Esophagus muscularis mucosa (tissue), 4 donors: ENCODE measurements around the gene ZMYND10. TPM values are rescaled to one million over a fixed set of nuclear protein-coding genes. Genes with fewer than 3 reads are reported as not detected.

Source experiments
- DNase-seq: peaks from one replicate; pipeline ENCODE4 v3.0.0-alpha.2; 2017; ENCODE audit errors: extremely low spot score
- H3K27ac ChIP-seq, 4 donors: fragments of 200-600 bp; sonication (generic); replicated peaks in 1 of 4; 1 replicate in 3 of 4; 2 replicates in 1 of 4; pipeline ENCODE4 v1.5.1; 2016 to 2019; ENCODE audit warnings: mild to moderate bottlenecking in 1 of 4
- H3K27me3 ChIP-seq, 4 donors: fragments of 200-600 bp; sonication (generic); one replicate each; pipeline versions ENCODE4 v1.5.1 to v1.6.0; 2016 to 2019
- H3K36me3 ChIP-seq, 4 donors: fragments of 200-600 bp; sonication (generic); one replicate each; pipeline ENCODE4 v1.5.1; 2016 to 2019
- H3K4me1 ChIP-seq, 4 donors: fragments of 200-600 bp; sonication (generic); one replicate each; pipeline ENCODE4 v1.5.1; 2016 to 2019
- H3K4me3 ChIP-seq, 4 donors: fragments of 200-600 bp; sonication (generic); 1 replicate in 2 of 4; 2 replicates in 2 of 4; pipeline ENCODE4 v1.5.1; 2016 to 2019; ENCODE audit warnings: mild to moderate bottlenecking in 4 of 4, moderate library complexity in 1 of 4
- H3K9me3 ChIP-seq, 4 donors: fragments of 200-600 bp; sonication (generic); 1 replicate in 3 of 4; 2 replicates in 1 of 4; pipeline ENCODE4 v1.5.1; 2016 to 2019
- EP300 ChIP-seq: sonication (generic); formaldehyde crosslinking; IDR thresholded peaks from one replicate; pipeline ENCODE4 v1.6.1; 2017; ENCODE audit warnings: antibody characterized with exemption
- POLR2A ChIP-seq: fragments of 450-650 bp; IDR thresholded peaks from one replicate; pipeline ENCODE4 v1.6.1; 2017; ENCODE audit warnings: antibody characterized with exemption, moderate library complexity, mild to moderate bottlenecking, low read depth
- POLR2AphosphoS5 ChIP-seq, 2 donors: sonication (generic); formaldehyde crosslinking; IDR thresholded peaks; one replicate each; pipeline ENCODE4 v1.6.1; 2017; ENCODE audit warnings: antibody characterized with exemption in 2 of 2
- WGBS: methylation state at CpG from one replicate; pipeline ENCODE4 v1.1.5; 2018; 5-methylcytosine and 5-hydroxymethylcytosine counted together
- intact Hi-C: fragments of 100-400 bp; cut with DNase I; formaldehyde crosslinking; loops from one replicate; pipeline ENCODE4 v1.15.1; 2023
- total RNA-seq, 4 donors: library from RNA; depleted of rRNA; stranded (reverse); fragments of >200 nt; gene quantifications; one replicate each; pipeline versions ENCODE4 v1.1.0 to v1.2.1, GENCODE V29; 2016
- TF ChIP-seq, protein P1 (sequence below), 3 experiments: fragments of 200-600 bp in 2 of 3; fragments of 450-650 bp in 1 of 3; sonication (generic) in 2 of 3; IDR thresholded peaks; one replicate each; pipeline ENCODE4 v1.5.1; 2017 to 2019; ENCODE audit warnings: antibody characterized with exemption in 3 of 3, mild to moderate bottlenecking in 2 of 3, moderate library complexity in 1 of 3

The ZMYND10 gene
- total RNA-seq, 4 donors from 2014 or later = 0.50 to 0.57 (median 0.52) TPM; not detected in 1

DNA sequence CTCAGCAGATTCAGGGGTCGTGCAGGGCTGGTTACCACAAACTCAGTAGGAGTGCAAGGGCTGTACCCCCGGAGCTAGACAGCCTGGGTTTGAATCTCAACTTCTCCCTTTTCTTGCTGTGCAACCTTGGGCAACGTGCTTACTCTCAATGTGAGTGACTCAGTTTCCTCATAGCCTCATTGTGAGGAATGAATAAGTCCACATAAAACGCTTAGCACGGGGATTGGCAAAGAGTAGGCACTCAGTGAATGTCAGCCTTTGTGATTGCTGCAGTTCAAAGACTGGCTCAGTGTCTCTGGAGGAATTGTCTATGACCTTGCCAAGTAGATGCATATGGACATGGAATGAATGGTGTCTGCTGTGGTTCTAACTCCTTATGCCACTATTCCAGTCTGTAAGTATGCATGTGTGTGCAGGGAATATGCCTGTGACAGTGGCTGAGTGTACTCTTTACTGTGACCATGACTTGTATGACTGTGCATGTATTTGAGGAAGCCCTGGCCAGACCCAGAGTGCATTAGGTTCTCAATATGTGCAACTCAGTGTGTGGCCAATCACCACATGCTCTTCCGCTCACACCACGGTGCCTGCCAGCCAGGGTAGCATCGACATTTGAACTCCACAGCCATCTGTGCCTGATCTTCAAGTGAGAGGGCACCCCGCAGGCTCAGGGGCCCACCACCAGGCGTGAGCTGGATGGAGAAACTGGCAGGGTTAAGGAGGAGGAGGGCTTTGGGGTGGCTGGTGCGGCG is 45.4 kb downstream of the ZMYND10 start:
- TF ChIP-seq POLR2AphosphoS5 (IDR thresholded peaks at IDR 0.05) = no peak
- peak overlapping the region; percentile 86 to 93 (median 92) for H3K27ac ChIP-seq
- peaks cover 27 to 56% (median 52%) of the 10 kb centered on the region in 4 donors for H3K4me1 ChIP-seq
- no peaks in the 10 kb centered on the region for H3K27me3 ChIP-seq
- H3K36me3 ChIP-seq = peaks cover 0 to 9% (median 2%) of the 10 kb centered on the region in 4 donors
- 48% methylated on average over 12 of the region's 12 CpGs for WGBS
- intact Hi-C loops = no loop called here
- DNase-seq = no peak
- H3K4me3 ChIP-seq = peak overlapping the region; percentile 67 to 74 (median 72)
- H3K9me3 ChIP-seq = no peaks in the 10 kb centered on the region

DNA sequence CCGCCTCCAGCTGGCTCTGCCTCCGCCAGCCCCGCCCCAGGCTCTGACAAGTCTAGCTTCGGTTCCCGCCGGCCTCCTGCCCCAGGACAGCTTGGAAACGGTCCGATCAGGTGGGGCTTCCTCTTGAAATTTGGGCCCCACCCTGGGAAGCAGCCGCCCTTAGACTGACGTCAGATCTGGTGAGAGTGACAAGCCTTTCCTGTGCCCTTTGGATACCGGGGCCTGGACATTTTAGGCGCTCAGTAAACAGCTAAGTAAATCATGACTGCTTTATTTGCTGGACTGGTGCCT is 45.9 kb downstream of the ZMYND10 start:
- no peak for DNase-seq
- 2% methylated on average over 12 of the region's 12 CpGs for WGBS
- intact Hi-C loops = no loop called here
- peak overlapping the region; percentile 67 to 74 (median 72) for H3K4me3 ChIP-seq
- no peaks in the 10 kb centered on the region for H3K27me3 ChIP-seq
- H3K27ac ChIP-seq = peak overlapping the region; percentile 86 to 93 (median 92)
- peaks cover 27 to 56% (median 52%) of the 10 kb centered on the region in 4 donors for H3K4me1 ChIP-seq
- H3K36me3 ChIP-seq = peaks cover 0 to 9% (median under 1%) of the 10 kb centered on the region in 4 donors
- TF ChIP-seq POLR2AphosphoS5 (IDR thresholded peaks at IDR 0.05) (no peak), POLR2A (no peak), EP300 (no peak)
- TF ChIP-seq, protein P1, sequence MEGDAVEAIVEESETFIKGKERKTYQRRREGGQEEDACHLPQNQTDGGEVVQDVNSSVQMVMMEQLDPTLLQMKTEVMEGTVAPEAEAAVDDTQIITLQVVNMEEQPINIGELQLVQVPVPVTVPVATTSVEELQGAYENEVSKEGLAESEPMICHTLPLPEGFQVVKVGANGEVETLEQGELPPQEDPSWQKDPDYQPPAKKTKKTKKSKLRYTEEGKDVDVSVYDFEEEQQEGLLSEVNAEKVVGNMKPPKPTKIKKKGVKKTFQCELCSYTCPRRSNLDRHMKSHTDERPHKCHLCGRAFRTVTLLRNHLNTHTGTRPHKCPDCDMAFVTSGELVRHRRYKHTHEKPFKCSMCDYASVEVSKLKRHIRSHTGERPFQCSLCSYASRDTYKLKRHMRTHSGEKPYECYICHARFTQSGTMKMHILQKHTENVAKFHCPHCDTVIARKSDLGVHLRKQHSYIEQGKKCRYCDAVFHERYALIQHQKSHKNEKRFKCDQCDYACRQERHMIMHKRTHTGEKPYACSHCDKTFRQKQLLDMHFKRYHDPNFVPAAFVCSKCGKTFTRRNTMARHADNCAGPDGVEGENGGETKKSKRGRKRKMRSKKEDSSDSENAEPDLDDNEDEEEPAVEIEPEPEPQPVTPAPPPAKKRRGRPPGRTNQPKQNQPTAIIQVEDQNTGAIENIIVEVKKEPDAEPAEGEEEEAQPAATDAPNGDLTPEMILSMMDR (IDR thresholded peaks at IDR 0.05) = no peak
- H3K9me3 ChIP-seq = no peaks in the 10 kb centered on the region

DNA sequence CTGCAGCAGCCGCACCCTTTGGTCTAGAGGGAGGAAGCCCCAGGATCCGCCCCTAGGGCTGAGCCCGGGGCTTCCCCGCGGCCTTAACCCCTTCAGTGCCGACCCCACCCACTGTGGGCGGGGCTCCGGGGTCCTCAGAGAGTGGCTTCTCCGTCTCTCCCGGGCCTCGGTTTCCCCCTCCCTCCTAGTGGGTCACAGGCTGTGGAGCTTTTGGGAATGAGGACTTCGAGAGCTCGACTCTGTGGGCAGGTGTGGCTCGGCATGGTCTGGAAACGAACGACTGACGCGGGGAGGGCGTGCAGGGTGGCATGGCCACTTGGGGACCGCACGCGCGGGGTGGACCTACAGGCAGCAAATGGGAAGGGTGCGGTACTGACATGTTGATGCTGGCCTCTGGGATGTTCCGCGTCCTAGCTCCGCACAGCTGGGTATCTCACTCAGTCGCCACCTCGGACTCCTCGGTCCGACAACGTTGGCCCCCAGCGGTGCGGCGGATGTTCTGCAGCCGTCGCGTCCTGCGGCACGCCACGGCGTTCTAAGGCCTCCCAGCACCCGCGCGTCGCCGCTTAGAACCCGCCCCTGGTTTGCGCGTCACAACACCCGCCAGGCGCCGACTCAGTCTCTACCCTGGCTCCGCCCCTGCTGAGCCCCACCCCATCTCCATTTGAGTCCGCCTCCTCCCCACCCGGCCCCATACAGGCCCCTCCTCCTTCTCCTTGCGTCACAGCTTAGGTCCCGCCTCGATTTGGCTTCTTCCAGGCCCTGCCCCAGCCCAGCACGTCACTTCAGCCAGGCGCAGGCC is 46.5 kb downstream of the ZMYND10 start, which contains the start of the genes HYAL3 and NAA80:
Gene HYAL3, minus strand, starts transcription at position 570 of the 802 bp plus-strand sequence. CDS start 3,803 bp downstream, outside the sequence.
Gene NAA80, minus strand, starts transcription at position 570 of the 802 bp plus-strand sequence. CDS start 1,942 bp downstream, outside the sequence.
- no peaks in the 10 kb centered on the region for H3K9me3 ChIP-seq
- intact Hi-C loops = no loop called here
- TF ChIP-seq POLR2A (peak; percentile 92), POLR2AphosphoS5 (IDR thresholded peaks at IDR 0.05) (peak; percentile 96 to 99), EP300 (no peak)
- TF ChIP-seq, protein P1 (IDR thresholded peaks at IDR 0.05) = peak; percentile 14 to 58 (median 38)
- H3K4me3 ChIP-seq = peak within 1 kb of the TSS; percentile 67 to 74 (median 72)
- no peaks in the 10 kb centered on the region for H3K27me3 ChIP-seq
- 1% methylated on average over 24 of the region's 61 CpGs for WGBS
- DNase-seq = peak; percentile 100
- H3K4me1 ChIP-seq = peaks cover 27 to 56% (median 52%) of the 10 kb centered on the region in 4 donors
- H3K27ac ChIP-seq = peak within 1 kb of the TSS; percentile 91 to 93 (median 92)
- H3K36me3 ChIP-seq = peaks cover 0 to 9% (median 0%) of the 10 kb centered on the region in 4 donors

DNA sequence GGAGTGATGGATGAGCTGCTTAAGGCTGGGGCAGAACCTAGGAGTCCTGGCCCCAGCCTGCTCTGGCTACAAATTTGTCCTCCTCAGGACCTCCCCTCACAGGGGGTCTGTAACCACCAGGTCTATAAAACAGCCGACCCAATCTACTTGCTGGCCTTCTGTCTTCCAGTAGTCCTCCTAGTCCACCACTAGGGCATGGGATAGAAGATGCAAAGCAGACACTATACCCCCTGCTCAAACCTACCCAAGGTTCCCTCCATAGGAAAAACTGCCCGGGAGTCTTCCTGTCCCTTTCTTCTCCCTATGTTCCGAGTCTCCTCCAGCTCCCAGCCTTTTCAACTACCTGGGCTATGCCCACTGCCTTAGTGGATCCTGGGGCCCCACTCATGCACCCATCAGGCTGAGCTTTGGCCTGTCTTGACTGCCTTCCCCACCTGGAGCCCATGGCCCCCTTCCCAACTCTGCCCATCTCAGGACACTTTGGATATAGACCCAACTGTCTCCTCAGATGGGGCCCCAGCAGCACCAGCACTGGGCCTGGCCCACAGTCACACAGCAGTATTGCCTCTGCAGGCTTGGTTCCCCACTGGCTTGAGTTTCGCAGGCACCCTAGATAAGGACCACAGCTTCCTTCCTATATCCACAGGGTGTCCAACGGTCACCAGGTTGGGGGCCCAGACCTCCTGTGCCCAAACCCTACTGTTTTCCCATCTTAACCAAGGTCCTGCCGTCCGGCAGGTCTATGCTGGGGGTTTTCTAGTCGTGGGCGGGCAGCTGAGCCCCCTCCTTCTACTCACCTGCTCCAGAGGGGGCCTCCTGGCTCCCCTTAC is 47.4 kb downstream of the ZMYND10 start:
- H3K27me3 ChIP-seq = no peaks in the 10 kb centered on the region
- peaks cover 0 to 9% (median 0%) of the 10 kb centered on the region in 4 donors for H3K36me3 ChIP-seq
- DNase-seq = no peak
- intact Hi-C loops = no loop called here
- peak overlapping the region; percentile 67 to 74 (median 72) for H3K4me3 ChIP-seq
- no peaks in the 10 kb centered on the region for H3K9me3 ChIP-seq
- peak overlapping the region; percentile 91 to 93 (median 92) for H3K27ac ChIP-seq
- no peak for TF ChIP-seq POLR2A
- TF ChIP-seq, protein P1 (IDR thresholded peaks at IDR 0.05) = peak in 1 of 3 experiments; percentile 9
- WGBS = 57% methylated on average over 9 of the region's 9 CpGs
- H3K4me1 ChIP-seq = peaks cover 29 to 51% (median 47%) of the 10 kb centered on the region in 4 donors
